ENCODE measurements around the gene NDUFB11. TPM values are rescaled to one million over a fixed set of nuclear protein-coding genes. Genes with fewer than 3 reads are reported as not detected.

NDUFB11 gene
- total RNA-seq, 2 experiments from 2014 or later, result 82.9 to 89.8 TPM

- ChIA-PET CTCF (no interaction called here), POLR2A (interaction anchor here (1.1 kb wide), 1 partner anchor 35 kb away, joined by 3 read pairs; no protein-coding TSS in a partner anchor)
- H3K36me3 Mint-ChIP-seq (ENCODE audit: low read depth), result peaks cover 21% of the 10 kb centered on the region
- no peak overlapping the region for H3K4me3 Mint-ChIP-seq
- intact Hi-C loops (cut with micrococcal nuclease), result no loop called here
- no peaks in the 10 kb centered on the region for H3K27me3 Mint-ChIP-seq
- H3K9me3 Mint-ChIP-seq, result no peaks in the 10 kb centered on the region
- no peak for ATAC-seq
- H3K27ac Mint-ChIP-seq, result no peak overlapping the region
- TF ChIP-seq CTCF (IDR thresholded peaks at IDR 0.05), result no peak
- peaks cover 2% of the 10 kb centered on the region for H3K4me1 Mint-ChIP-seq (ENCODE audit: low read depth)
- DNase-seq, result no peak
Measured at GRCh38 chrX:47179928-47180255, 35.4 kb upstream of the NDUFB11 start.

- Mint-ChIP-seq H3K27me3 (no peaks in the 10 kb centered on the region), H3K27ac (no peak overlapping the region), H3K9me3 (no peaks in the 10 kb centered on the region), H3K4me1 (ENCODE audit: low read depth) (peaks cover 2% of the 10 kb centered on the region), H3K36me3 (ENCODE audit: low read depth) (peaks cover 21% of the 10 kb centered on the region), H3K4me3 (no peak overlapping the region)
- intact Hi-C loops (cut with micrococcal nuclease), result no loop called here
- no peak for TF ChIP-seq CTCF (IDR thresholded peaks at IDR 0.05)
- DNase-seq (no peak), ATAC-seq (no peak)
- POLR2A ChIA-PET, result no interaction called here
- CTCF ChIA-PET, result no interaction called here
Measured at GRCh38 chrX:47179221-47179927, 34.9 kb upstream of the NDUFB11 start.

- no peak for TF ChIP-seq CTCF (IDR thresholded peaks at IDR 0.05)
- Mint-ChIP-seq H3K27ac (no peak overlapping the region), H3K27me3 (no peaks in the 10 kb centered on the region), H3K36me3 (ENCODE audit: low read depth) (peaks cover 22% of the 10 kb centered on the region), H3K4me3 (no peak overlapping the region), H3K4me1 (ENCODE audit: low read depth) (peaks cover 2% of the 10 kb centered on the region), H3K9me3 (no peaks in the 10 kb centered on the region)
- CTCF ChIA-PET, result no interaction called here
- ATAC-seq, result no peak
- DNase-seq, result no peak
- POLR2A ChIA-PET, result interaction anchor here (0.6 kb wide), 1 partner anchor 48 kb away, joined by 4 read pairs; no protein-coding TSS in a partner anchor
- intact Hi-C loops (cut with micrococcal nuclease), result no loop called here
Measured at GRCh38 chrX:47178337-47178736, 33.8 kb upstream of the NDUFB11 start.

GRCh38 chrX:47177079-47177478 lies 32.6 kb upstream of the NDUFB11 start:
- no peak overlapping the region for H3K4me3 Mint-ChIP-seq
- DNase-seq, result no peak
- no peak for ATAC-seq
- no peaks in the 10 kb centered on the region for H3K27me3 Mint-ChIP-seq
- ChIA-PET CTCF (no interaction called here), POLR2A (no interaction called here)
- TF ChIP-seq CTCF (IDR thresholded peaks at IDR 0.05), result no peak
- H3K36me3 Mint-ChIP-seq (ENCODE audit: low read depth), result peaks cover 22% of the 10 kb centered on the region
- H3K9me3 Mint-ChIP-seq, result no peaks in the 10 kb centered on the region
- H3K4me1 Mint-ChIP-seq (ENCODE audit: low read depth), result peaks cover 2% of the 10 kb centered on the region
- no peak overlapping the region for H3K27ac Mint-ChIP-seq
- intact Hi-C loops (cut with micrococcal nuclease), result no loop called here

GRCh38 chrX:47176101-47176740 lies 31.7 kb upstream of the NDUFB11 start:
- ATAC-seq (no peak), DNase-seq (no peak)
- H3K27ac Mint-ChIP-seq, result no peak overlapping the region
- no peaks in the 10 kb centered on the region for H3K27me3 Mint-ChIP-seq
- peaks cover 23% of the 10 kb centered on the region for H3K36me3 Mint-ChIP-seq (ENCODE audit: low read depth)
- peaks cover 2% of the 10 kb centered on the region for H3K4me1 Mint-ChIP-seq (ENCODE audit: low read depth)
- H3K4me3 Mint-ChIP-seq, result no peak overlapping the region
- ChIA-PET CTCF (no interaction called here), POLR2A (no interaction called here)
- TF ChIP-seq CTCF (IDR thresholded peaks at IDR 0.05), result no peak
- H3K9me3 Mint-ChIP-seq, result no peaks in the 10 kb centered on the region
- intact Hi-C loops (cut with micrococcal nuclease), result no loop called here

Data from activated CD8-positive, alpha-beta T cell treated with anti-CD3 and anti-CD28 coated beads for 36 hours (primary cell).